Measurements from ENCODE around the gene MAML2.

Gene MAML2

GRCh38 chr11:96130061-96130620 lies 212.9 kb downstream of the MAML2 start:
- DNase-seq (ENCODE audit: low spot score), result no peak
- ChIA-PET POLR2A (ENCODE audit: low non-redundant PET) (no interaction called here), CTCF (interaction anchor here (0.6 kb wide), 1 partner anchor 264 kb away, joined by 6 read pairs; no protein-coding TSS in a partner anchor)
- no peak overlapping the region for H3K27ac ChIP-seq
- TF ChIP-seq CTCF (conservative IDR thresholded peaks at IDR 0.05; ENCODE audit: low read depth), result no peak

- CTCF ChIA-PET, result no interaction called here
These were observed 215.4 kb downstream of the MAML2 start for GRCh38 chr11:96127596-96127959.

GRCh38 chr11:96126917-96127595 lies 215.9 kb downstream of the MAML2 start:
- ChIA-PET POLR2A (ENCODE audit: low non-redundant PET) (no interaction called here), CTCF (no interaction called here)
- no peak overlapping the region for H3K27ac ChIP-seq
- TF ChIP-seq CTCF (conservative IDR thresholded peaks at IDR 0.05; ENCODE audit: low read depth), result no peak
- DNase-seq (ENCODE audit: low spot score), result no peak

More at GRCh38 chr11:96127596-96127959, 215.4 kb downstream of the MAML2 start:
- no peak for TF ChIP-seq CTCF (conservative IDR thresholded peaks at IDR 0.05; ENCODE audit: low read depth)
- no peak for DNase-seq (ENCODE audit: low spot score)
- H3K27ac ChIP-seq, result no peak overlapping the region
- POLR2A ChIA-PET (ENCODE audit: low non-redundant PET), result no interaction called here

DNA sequence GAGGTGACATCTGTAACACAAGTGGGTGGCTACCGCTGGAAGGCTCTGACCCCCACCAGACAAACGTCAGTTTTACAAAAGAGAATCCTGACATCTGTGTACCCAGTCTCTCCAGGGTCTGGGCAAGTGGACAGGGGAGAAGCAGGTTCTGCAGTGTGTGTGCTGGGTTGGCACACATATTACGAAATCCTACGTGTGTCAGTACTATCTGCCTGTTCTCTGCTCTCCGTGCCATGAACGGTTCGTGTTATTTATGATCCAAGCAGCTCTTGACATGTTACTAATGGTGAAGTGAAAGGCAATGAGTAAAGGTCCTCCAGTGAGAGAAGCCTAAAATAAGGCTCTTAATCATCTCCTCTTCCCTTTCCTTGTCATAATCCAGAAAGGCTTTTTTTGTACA lies 217.6 kb downstream of the MAML2 start:
- CTCF ChIA-PET, result no interaction called here

GRCh38 chr11:96124155-96124554 lies 218.8 kb downstream of the MAML2 start:
- CTCF ChIA-PET, result no interaction called here
- POLR2A ChIA-PET (ENCODE audit: low non-redundant PET), result no interaction called here
- no peak overlapping the region for H3K27ac ChIP-seq

More for the DNA sequence above, 217.6 kb downstream of the MAML2 start:
- TF ChIP-seq CTCF (conservative IDR thresholded peaks at IDR 0.05; ENCODE audit: low read depth), result no peak
- no peak overlapping the region for H3K27ac ChIP-seq
- POLR2A ChIA-PET (ENCODE audit: low non-redundant PET), result no interaction called here
- DNase-seq (ENCODE audit: low spot score), result no peak

DNA sequence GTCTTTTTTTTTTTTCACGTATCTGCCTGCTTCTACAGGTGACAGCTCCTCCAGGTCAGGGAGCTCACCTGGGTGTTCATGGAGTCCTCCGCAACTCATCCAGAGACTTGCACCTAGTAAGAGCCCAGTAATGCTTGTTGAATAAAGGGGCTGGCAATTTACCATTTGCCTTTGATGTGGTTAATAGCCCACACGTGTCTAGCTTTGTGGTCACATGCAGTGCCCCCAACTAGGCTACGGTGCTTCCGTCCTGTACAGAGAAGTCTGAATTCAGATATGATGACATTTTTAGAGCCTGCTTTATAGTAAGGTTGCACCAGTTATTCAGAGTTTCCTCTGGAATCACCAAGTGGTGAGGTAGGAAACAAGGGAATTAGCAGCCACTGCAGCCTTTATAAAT lies 219.7 kb downstream of the MAML2 start:
- POLR2A ChIA-PET (ENCODE audit: low non-redundant PET), result no interaction called here
- no peak for TF ChIP-seq CTCF (conservative IDR thresholded peaks at IDR 0.05; ENCODE audit: low read depth)
- H3K27ac ChIP-seq, result peak overlapping the region; percentile 39; the same call in 1 of the 2 replicates
- DNase-seq (ENCODE audit: low spot score), result no peak
- CTCF ChIA-PET, result interaction anchor here (0.6 to 1.2 kb wide), 2 partner anchors 40 to 184 kb away, joined by 3 to 9 read pairs; no protein-coding TSS in a partner anchor

More at GRCh38 chr11:96124155-96124554, 218.8 kb downstream of the MAML2 start:
- no peak for TF ChIP-seq CTCF (conservative IDR thresholded peaks at IDR 0.05; ENCODE audit: low read depth)
- DNase-seq (ENCODE audit: low spot score), result no peak
